NCI-H1436 treated with DMSO at 0.1 percent for 48 hours (cell line): ENCODE data around the gene SEMA3G.

Source experiments
- DNase-seq: peaks from one replicate; lab custom pipeline; 2025; lab: John Stamatoyannopoulos, UW

SEMA3G gene

GRCh38 chr3:52394751-52395502 lies 50.0 kb downstream of the SEMA3G start:
- no peak for DNase-seq

GRCh38 chr3:52393959-52394670 lies 50.8 kb downstream of the SEMA3G start:
- no peak for DNase-seq

GRCh38 chr3:52393131-52393807 lies 51.6 kb downstream of the SEMA3G start:
- DNase-seq = no peak

- DNase-seq = no peak
These were observed 52.5 kb downstream of the SEMA3G start for GRCh38 chr3:52392216-52392930.

- no peak for DNase-seq
These were observed 53.8 kb downstream of the SEMA3G start for GRCh38 chr3:52391096-52391495.

GRCh38 chr3:52388933-52389332 lies 56.0 kb downstream of the SEMA3G start:
- DNase-seq = no peak

- no peak for DNase-seq
These were observed 56.5 kb downstream of the SEMA3G start for GRCh38 chr3:52388348-52388821.

GRCh38 chr3:52387481-52387880 lies 57.4 kb downstream of the SEMA3G start:
- DNase-seq = no peak

GRCh38 chr3:52385157-52385556 lies 59.7 kb downstream of the SEMA3G start:
- no peak for DNase-seq

- DNase-seq = no peak
These were observed 60.7 kb downstream of the SEMA3G start for GRCh38 chr3:52384019-52384761.

- no peak for DNase-seq
These were observed 61.5 kb downstream of the SEMA3G start for GRCh38 chr3:52383446-52383845.
